H1 (cell line): ENCODE measurements around the gene BAD. TPM values are rescaled to one million over a fixed set of nuclear protein-coding genes. Genes with fewer than 3 reads are reported as not detected.

ENCODE experiments used
- POU5F1 ChIP-seq: IDR thresholded peaks from 2 replicates; pipeline ENCODE4 v1.6.1; 2011; ENCODE audit warnings: low read depth, mild to moderate bottlenecking, low read length, moderate library complexity
- polyA plus RNA-seq, 7 experiments: library from polyadenylated mRNA; depleted of rRNA in 3 of 7; stranded (reverse) in 5 of 7; unstranded in 2 of 7; fragments of >200 nt in 5 of 7; fragments of 200-250 nt in 2 of 7; gene quantifications; 1 replicate in 5 of 7; 2 replicates in 1 of 7; 4 replicates in 1 of 7; pipeline versions ENCODE4 v1.2.1 to v1.2.3, GENCODE V29; 2011 to 2013; ENCODE audit warnings: missing spikeins in 2 of 7, mixed read lengths in 2 of 7
- total RNA-seq: library from RNA; stranded (reverse); fragmentation: NEBNext Ultra II Directional; extraction: Animal tissue kit (Norgen Biotek cat#: 25700); gene quantifications from 2 replicates; pipeline ENCODE4 v1.2.1, GENCODE V29; 2021

BAD gene
- total and polyA plus RNA-seq, 2 of the 8 experiments (the other 6 are each of a cell fraction or from before 2014, with no cell fraction given): 23.1 to 33.7 TPM

GRCh38 chr11:64298966-64299846 lies 14.7 kb upstream of the BAD start (continued):
- TF ChIP-seq POU5F1: no peak
